Measurements from ENCODE around the gene CFAP77.

The CFAP77 gene

GRCh38 chr9:132582276-132582785 lies 172.3 kb downstream of the CFAP77 start, which contains the start of gene BARHL1:
TSS of gene BARHL1 (plus strand) at chr9:132582606. CDS start at chr9:132582798, 192 bp downstream.
- no peak for DNase-seq (ENCODE audit: low spot score)

DNA sequence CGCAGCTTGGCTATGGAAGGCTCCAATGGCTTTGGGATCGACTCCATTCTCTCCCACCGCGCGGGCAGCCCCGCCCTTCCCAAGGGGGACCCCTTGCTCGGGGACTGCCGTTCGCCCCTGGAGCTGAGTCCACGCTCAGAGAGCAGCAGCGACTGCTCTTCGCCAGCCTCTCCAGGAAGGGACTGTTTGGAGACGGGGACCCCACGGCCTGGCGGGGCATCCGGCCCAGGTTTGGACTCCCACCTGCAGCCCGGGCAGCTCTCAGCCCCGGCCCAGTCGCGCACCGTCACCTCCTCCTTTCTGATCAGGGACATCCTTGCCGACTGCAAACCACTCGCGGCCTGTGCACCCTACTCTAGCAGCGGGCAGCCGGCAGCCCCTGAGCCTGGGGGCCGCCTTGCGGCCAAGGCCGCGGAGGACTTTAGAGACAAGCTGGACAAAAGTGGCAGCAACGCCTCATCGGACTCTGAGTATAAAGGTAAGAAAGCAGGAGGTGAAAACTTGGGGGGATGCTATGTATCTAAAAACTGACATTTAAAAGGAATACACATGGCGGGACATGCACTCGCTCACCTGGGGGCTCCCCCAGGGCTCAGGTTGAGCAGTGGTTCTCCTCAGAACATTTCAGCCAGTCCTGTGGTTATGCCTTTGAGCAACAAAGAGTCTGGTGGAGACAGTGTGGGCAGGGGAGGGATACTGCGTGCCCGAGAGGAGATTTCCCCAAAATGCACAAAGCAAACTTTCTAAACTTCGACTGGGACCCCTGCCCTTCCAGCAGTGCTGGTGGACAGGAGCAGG lies 173.0 kb downstream of the CFAP77 start:
- DNase-seq (ENCODE audit: low spot score), result no peak

DNA sequence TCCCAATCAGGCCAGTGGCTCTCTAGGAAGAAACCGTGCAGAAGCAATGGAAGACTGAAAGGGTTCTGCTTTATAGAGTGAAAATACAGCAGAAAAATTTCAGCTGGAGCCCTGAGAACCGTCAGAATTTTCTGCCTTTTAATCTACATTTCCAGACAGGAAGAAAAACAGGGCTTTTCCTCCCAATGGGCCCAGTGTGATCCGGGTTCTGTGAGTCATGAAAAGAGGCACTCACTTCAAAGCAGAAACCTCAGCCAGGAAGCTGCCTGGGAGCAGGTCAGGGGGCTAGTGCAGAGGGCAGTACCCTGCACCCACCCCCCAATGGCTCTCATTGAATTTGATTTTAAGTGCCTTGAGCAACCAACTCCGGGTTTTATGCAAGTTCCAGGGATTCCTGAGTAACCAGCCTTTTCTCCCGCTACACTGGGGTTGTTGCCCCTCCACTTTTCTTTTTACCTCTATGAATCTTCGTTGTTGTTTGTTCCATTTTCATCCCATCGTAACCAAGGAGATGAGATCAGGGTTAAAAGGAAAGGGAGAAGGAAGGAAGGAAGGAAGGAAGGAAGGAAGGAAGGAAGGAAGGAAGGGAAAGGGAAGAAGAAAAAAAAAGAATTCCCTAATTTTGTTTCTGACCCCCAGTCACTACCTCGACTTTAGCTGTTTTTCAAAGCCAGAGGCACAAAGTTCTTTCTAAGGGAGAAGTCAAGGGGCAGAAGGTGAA lies 173.7 kb downstream of the CFAP77 start:
- no peak for DNase-seq (ENCODE audit: low spot score)

- no peak for DNase-seq (ENCODE audit: low spot score)
Measured at GRCh38 chr9:132584601-132585560, 174.9 kb downstream of the CFAP77 start.

GRCh38 chr9:132585954-132586829 lies 176.2 kb downstream of the CFAP77 start:
- DNase-seq (ENCODE audit: low spot score), result no peak

- DNase-seq (ENCODE audit: low spot score), result no peak
Measured at GRCh38 chr9:132586830-132587591, 177.0 kb downstream of the CFAP77 start.

DNA sequence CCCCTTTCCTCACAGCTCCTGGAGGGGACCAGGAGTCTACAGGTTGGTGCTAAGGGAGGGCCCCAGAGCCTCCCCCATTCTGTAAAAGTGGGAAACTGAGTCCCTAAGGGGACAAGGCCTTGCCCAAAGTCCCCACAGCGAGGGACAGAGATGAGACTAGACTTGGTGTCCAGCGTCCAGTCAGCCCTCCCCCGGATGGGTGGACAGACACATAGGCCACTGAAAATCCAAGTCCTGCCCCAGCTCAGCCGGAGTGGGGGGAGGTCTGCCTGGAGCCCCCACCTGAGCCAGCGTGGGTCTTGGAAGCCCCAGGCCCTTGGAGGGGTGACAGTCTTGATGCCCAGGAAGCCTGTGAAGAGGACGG lies 177.6 kb downstream of the CFAP77 start:
- no peak for DNase-seq (ENCODE audit: low spot score)

DNA sequence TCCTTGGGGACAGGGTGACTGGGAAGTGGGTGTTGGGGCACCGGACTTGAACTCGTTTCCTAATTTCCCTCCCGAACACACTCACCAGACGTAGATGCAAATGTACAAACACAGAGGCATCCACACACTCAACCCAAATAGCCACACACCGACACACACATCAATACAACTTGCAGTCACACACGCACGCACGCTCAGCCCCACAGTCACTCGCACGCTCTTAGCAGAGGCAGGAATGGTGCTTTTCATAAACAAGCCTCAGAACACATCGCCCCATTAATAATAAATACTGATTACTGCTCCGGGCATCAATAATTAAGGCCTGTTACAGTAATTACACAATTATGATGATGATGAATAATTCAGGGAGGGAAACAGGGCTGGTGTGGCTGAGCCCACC lies 178.1 kb downstream of the CFAP77 start:
- DNase-seq (ENCODE audit: low spot score), result no peak

- DNase-seq (ENCODE audit: low spot score), result peak; percentile 53
Measured at GRCh38 chr9:132588501-132589147, 178.6 kb downstream of the CFAP77 start.

GRCh38 chr9:132589148-132590036 lies 179.4 kb downstream of the CFAP77 start:
- peak; percentile 43 for DNase-seq (ENCODE audit: low spot score)

- no peak for DNase-seq (ENCODE audit: low spot score)
Measured at GRCh38 chr9:132590037-132590317, 180.0 kb downstream of the CFAP77 start.

DNA sequence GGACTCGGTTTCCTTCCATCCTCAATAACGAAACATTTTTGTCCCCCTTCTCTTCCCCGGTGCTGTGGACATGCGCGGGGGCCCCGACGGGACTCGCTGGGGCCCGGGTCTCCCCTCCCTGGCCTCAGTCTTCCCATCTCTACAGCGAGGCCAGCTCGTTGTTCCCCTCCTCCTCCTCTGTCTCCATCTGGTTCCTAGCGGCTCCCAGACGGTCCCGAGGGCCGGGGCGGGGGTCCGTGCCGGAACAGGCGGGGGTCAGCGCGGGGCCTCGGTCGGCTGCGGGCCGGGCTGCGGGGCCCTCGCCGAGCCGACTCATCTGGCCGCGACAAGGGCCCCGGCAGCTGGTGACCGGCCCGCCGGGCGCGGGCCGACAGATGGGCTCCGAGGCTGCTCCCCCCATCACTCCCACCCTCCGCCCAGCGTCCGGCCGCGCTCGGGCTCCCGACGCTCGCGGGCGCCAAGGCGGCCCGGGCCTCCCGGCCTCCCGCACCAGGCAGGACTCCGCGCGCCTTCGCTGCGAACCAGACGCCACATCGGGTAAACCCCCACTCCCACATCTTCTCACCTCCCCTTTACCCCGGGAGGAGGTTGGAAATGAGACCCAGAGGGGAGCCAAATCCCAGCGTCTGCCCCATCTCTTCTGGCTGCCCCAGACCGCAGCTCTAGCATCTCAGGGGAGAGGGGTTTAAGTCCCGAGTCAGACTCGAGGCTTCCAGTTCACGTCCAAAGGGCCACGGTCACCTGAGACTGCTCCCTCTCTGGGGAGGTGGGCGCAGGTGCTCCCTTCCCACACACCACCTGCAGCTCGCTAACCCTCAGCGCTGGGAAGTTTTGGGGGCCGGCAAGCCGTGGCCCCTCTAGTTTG lies 180.5 kb downstream of the CFAP77 start:
- DNase-seq (ENCODE audit: low spot score), result peak; percentile 53

- DNase-seq (ENCODE audit: low spot score), result peak; percentile 47
Measured at GRCh38 chr9:132591244-132591643, 181.2 kb downstream of the CFAP77 start.

- peak; percentile 61 for DNase-seq (ENCODE audit: low spot score)
Measured at GRCh38 chr9:132591751-132592314, 181.8 kb downstream of the CFAP77 start.

GRCh38 chr9:132592451-132592850 lies 182.4 kb downstream of the CFAP77 start:
- DNase-seq (ENCODE audit: low spot score), result no peak

- DNase-seq (ENCODE audit: low spot score), result no peak
Measured at GRCh38 chr9:132594412-132594811, 184.4 kb downstream of the CFAP77 start.

DNA sequence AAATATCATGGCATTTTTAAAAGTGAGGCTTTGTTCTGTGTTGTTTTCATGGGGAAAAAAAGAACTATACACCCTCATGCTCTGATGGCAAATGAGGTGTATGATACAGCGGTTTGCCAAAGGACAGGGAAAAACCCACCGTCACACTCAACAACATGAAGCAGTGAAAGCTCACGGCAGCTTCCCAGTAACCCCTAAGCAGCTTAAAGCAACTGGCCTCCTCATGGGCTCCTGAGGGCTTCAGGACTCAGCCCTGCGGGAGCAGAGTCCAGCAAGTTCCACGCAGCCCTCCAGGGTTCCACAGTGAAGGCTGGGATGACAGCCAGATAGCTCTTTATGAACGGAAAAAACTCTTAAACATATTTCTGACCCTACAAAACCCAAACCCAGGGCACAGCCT lies 185.3 kb downstream of the CFAP77 start:
- DNase-seq (ENCODE audit: low spot score), result no peak

DNA sequence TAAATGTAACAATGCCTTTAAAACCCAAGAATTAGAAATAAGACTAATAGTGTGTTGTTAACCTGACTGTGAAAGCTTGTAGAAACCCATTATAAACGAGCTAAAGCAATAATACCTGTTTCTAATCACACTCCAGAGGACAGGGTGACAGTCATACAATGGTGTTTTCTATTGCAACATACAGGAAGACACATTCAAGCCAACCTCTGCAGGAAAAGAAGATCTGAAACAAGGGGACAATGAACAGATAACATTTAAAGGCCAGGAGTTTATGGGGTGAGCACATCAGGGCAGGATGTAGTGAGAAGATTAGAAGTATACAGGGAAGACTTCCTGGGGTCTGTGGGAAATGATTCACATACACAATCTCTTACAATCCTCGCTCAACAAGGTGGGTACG lies 186.2 kb downstream of the CFAP77 start:
- DNase-seq (ENCODE audit: low spot score), result no peak
